ENCODE measurements around the gene PDE4D. TPM values are rescaled to one million over a fixed set of nuclear protein-coding genes. Genes with fewer than 3 reads are reported as not detected.

The PDE4D gene
- total RNA-seq, 1 donor from 2014 or later: 47.7 TPM

DNA sequence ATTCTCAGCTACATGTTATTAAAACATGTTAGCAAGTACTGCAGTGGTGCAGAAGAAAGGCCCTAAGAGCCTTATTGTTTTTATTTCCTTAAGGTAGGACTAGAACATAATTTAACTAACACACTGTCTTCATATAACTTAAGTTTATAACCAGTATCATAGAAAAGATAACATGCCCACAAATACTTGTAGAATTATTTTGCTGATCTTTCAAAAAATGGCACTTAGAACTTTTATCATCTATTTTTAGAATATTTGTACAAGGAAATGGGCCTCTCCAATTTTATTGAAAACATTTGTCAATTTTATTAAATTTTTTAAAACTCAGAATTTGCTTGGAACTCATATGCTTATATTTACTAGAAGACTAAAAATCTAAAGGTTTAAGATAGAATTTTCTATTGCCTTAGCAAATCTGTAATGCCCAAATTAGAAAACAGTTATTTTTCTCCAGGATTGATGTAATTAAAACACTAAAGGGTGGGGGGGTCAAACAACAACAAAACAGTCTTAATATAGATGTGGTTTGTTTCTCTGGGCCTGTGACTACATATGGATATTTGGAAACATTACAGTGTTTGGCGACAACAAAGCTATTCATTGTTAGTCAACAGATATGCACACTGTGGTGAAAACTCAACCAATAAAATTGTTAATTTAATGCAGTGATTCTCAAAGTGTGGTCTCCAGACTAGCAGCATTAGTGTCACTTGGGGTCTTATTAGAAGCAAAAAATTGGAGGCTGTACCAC lies 360.4 kb downstream of the PDE4D start:
- intact Hi-C loops (cut with micrococcal nuclease): no loop called here
- no peak for DNase-seq
- H3K9me3 Mint-ChIP-seq: no peaks in the 10 kb centered on the region
- no peak overlapping the region for H3K27ac Mint-ChIP-seq
- H3K4me3 Mint-ChIP-seq: no peak overlapping the region
- H3K36me3 Mint-ChIP-seq (ENCODE audit: low read depth): no peaks in the 10 kb centered on the region
- H3K27me3 Mint-ChIP-seq: no peaks in the 10 kb centered on the region
- H3K4me1 Mint-ChIP-seq: no peaks in the 10 kb centered on the region

DNA sequence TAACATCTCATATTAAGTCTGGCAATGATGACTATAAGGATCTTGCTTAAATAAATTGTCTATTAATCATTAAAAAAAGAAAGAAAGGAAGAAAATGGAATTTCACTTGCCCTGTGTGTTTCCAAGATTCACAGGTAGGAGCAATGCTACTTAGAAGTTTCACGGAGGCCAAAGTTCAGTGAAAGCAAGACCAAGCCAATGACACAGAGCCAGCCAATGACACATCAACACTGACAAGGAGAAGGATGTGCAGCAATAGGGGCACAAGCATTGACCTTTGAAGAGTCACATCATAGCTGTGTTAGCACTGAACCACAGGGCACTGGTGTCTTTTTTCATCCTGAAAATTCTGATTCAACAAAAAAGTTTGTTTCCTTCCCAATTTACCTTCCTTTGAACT lies 364.3 kb downstream of the PDE4D start:
- no peak for DNase-seq
- H3K27ac Mint-ChIP-seq: no peak overlapping the region
- intact Hi-C loops (cut with micrococcal nuclease): no loop called here
- H3K4me3 Mint-ChIP-seq: no peak overlapping the region
- no peaks in the 10 kb centered on the region for H3K36me3 Mint-ChIP-seq (ENCODE audit: low read depth)
- no peaks in the 10 kb centered on the region for H3K4me1 Mint-ChIP-seq
- H3K27me3 Mint-ChIP-seq: no peaks in the 10 kb centered on the region
- H3K9me3 Mint-ChIP-seq: peaks cover 2% of the 10 kb centered on the region

DNA sequence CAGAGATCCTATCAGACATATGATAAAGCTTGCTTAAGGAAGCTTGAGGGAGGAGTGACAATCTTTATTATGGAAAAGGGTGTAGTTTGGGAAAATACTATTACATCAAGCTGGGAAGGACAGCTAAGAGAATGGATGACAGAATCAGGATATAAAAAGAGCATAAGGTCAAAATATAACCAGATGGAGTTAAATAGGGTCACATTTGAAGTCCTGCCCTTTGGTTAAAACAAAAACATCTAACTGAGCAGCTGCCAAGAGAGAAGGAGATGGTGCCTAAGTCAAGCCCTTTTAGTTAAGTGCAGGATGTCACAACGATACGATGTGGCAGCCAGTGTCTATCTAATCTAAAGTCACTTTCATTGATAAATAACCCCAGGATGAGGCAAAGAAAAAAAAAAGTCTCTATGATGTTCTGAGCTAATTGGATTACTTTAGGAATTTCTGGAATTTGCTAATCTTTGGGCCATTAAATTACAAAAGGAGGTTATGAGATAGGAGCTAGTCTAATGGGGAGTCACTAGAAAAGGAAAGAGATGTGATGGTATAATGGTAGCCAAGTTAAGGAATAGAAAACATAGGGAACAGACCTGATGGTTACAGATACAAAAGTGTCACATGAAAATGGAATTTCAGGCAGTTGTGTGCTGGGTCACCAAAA lies 365.2 kb downstream of the PDE4D start:
- intact Hi-C loops (cut with micrococcal nuclease): no loop called here
- no peak for DNase-seq
- Mint-ChIP-seq H3K27me3 (no peaks in the 10 kb centered on the region), H3K4me3 (no peak overlapping the region), H3K9me3 (peaks cover 7% of the 10 kb centered on the region), H3K36me3 (ENCODE audit: low read depth) (no peaks in the 10 kb centered on the region), H3K27ac (no peak overlapping the region), H3K4me1 (no peaks in the 10 kb centered on the region)

DNA sequence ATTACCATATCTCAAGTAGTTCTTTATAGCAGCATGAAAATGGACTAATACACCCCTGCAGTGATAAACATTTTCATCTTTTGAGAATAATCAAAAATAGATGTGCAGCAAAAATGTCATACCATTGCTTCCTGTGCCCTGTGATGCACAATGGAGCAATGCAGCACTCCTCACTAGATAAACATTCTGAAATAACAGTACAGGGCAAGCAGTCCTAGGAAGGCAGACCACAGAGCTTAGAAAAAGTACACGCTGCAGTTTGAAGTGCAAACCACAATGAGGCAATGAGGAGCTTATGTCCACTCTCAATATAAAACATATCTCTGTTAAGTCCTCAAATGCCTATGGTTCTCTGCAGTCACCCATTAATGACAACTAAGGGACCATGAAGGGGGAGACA lies 367.6 kb downstream of the PDE4D start:
- no peaks in the 10 kb centered on the region for H3K4me1 Mint-ChIP-seq
- H3K27ac Mint-ChIP-seq: no peak overlapping the region
- no peaks in the 10 kb centered on the region for H3K27me3 Mint-ChIP-seq
- no peak overlapping the region for H3K4me3 Mint-ChIP-seq
- intact Hi-C loops (cut with micrococcal nuclease): no loop called here
- H3K36me3 Mint-ChIP-seq (ENCODE audit: low read depth): no peaks in the 10 kb centered on the region
- DNase-seq: no peak
- peaks cover 7% of the 10 kb centered on the region for H3K9me3 Mint-ChIP-seq

DNA sequence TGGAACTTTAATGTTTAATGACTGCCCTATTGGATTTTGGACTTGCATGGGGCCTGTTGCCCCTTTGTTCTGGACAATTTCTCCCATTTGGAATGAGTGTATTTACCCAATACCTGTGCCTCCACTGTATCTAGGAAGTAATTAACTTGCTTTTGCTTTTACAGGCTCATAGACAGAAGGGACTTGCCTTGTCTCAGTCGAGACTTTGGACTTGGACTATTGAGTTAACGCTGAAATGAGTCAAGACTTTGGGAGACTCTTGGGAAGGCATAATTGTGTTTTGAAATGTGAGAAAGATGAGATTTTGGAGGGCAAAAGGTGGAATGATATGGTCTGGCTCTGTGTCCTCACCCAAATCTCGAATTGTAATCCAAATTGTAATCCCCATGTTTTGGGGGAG lies 368.2 kb downstream of the PDE4D start:
- H3K4me1 Mint-ChIP-seq: no peaks in the 10 kb centered on the region
- H3K27me3 Mint-ChIP-seq: no peaks in the 10 kb centered on the region
- no peak overlapping the region for H3K27ac Mint-ChIP-seq
- intact Hi-C loops (cut with micrococcal nuclease): no loop called here
- H3K4me3 Mint-ChIP-seq: no peak overlapping the region
- no peaks in the 10 kb centered on the region for H3K36me3 Mint-ChIP-seq (ENCODE audit: low read depth)
- DNase-seq: no peak
- H3K9me3 Mint-ChIP-seq: peaks cover 7% of the 10 kb centered on the region

DNA sequence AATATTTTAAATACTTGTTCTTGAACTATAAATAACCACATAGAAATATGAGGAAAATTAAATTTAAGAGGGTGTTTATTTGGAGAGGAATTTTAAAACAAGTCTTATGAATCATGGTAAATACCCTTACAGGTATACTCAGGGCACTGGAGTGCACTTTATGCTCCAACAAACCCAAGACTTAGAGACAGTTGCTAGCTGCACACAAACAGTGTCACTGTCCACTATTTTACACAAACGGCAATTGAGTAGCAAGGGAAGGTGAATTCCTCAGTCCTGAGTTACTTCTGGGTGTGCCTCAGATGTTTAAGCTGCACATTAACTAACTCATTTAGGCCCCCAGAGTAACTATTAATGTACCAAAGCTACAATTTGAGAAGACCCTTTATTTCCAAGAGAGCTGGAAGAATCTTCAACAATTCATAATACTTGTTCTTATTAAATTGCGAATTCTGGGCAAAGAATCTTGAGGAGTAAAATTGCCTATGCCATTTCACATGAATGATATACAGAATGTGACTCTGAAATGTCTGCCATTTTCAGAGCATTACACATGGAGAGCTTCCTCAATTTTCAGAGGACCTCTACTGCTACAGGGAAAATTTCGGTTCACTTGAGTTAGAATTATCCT lies 371.2 kb downstream of the PDE4D start:
- no peak overlapping the region for H3K4me3 Mint-ChIP-seq
- peaks cover 7% of the 10 kb centered on the region for H3K9me3 Mint-ChIP-seq
- no peaks in the 10 kb centered on the region for H3K4me1 Mint-ChIP-seq
- no peak overlapping the region for H3K27ac Mint-ChIP-seq
- no peaks in the 10 kb centered on the region for H3K36me3 Mint-ChIP-seq (ENCODE audit: low read depth)
- intact Hi-C loops (cut with micrococcal nuclease): no loop called here
- no peak for DNase-seq
- H3K27me3 Mint-ChIP-seq: no peaks in the 10 kb centered on the region

DNA sequence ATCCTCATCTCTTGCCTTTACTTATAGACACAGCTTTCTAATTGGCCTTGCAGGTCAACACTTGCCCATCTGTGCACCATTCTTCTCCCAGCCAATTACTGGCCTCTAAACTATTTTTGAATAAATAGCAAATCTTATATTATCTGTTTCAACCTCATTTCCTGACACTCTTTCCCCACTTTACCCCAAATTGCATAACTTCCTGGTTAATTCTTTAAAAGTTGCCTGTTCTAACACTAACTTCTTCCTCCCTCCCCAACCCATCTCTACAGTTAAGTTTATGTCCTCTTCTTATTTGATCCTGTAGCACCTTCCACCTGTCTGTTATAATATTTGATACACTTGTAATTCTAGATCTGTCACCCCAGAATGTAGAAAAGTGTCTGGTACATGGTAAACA lies 372.1 kb downstream of the PDE4D start:
- no peaks in the 10 kb centered on the region for H3K36me3 Mint-ChIP-seq (ENCODE audit: low read depth)
- H3K27me3 Mint-ChIP-seq: no peaks in the 10 kb centered on the region
- no peak for DNase-seq
- intact Hi-C loops (cut with micrococcal nuclease): no loop called here
- peaks cover 7% of the 10 kb centered on the region for H3K9me3 Mint-ChIP-seq
- H3K27ac Mint-ChIP-seq: no peak overlapping the region
- no peak overlapping the region for H3K4me3 Mint-ChIP-seq
- no peaks in the 10 kb centered on the region for H3K4me1 Mint-ChIP-seq

DNA sequence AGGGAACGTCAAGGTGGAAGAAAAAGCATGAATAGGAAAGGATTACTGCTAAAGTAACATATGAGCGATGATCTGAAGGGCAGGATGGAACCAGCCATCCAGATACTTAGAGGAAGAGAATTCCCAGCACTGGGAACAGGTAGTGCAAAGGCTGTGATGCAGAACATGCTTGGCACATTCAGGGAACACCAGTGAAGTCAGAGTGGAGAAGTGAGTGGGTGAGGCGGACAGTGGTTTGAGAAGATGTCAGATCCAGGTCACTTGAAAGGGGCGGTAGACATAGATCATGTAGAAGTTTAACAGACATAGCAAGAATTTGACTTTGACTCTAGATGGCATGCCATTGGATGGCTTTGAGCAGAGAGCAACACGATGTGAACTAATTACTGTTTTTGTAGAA lies 374.2 kb downstream of the PDE4D start:
- Mint-ChIP-seq H3K36me3 (ENCODE audit: low read depth) (no peaks in the 10 kb centered on the region), H3K27ac (no peak overlapping the region), H3K4me1 (no peaks in the 10 kb centered on the region), H3K4me3 (no peak overlapping the region), H3K27me3 (peaks cover 3% of the 10 kb centered on the region), H3K9me3 (peaks cover 6% of the 10 kb centered on the region)
- intact Hi-C loops (cut with micrococcal nuclease): no loop called here
- no peak for DNase-seq

DNA sequence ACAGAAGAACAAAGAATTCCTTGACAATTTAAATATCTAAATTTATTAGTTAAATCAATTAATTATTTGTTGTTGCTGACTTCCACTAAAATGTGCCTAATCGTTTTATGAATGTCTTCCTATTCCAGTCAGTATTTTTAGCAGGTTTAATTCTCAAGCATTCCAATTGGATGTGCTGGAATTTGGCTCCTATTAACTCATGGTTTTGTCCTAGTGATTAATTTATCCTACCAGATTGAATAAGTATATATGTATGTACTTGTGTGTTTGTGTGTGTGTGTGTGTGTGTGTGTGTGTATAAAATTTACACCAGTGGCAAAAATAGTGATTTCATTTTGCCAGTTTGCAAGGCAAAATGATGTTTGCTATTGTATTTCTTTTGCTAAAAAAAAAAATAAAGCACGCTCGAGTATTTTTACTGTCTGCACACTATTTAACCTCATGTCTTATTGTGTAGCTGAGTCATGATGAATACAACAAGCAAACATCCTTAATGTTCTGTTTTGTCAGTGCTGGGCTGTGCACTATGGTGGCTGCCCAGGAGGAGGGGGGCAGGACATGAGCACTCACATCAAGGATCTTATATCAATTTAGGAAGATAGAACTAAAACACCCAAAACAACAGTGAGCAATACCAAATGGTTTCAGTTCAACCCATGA lies 375.5 kb downstream of the PDE4D start:
- H3K36me3 Mint-ChIP-seq (ENCODE audit: low read depth): no peaks in the 10 kb centered on the region
- H3K4me1 Mint-ChIP-seq: no peaks in the 10 kb centered on the region
- no peak for DNase-seq
- no peak overlapping the region for H3K27ac Mint-ChIP-seq
- no peak overlapping the region for H3K4me3 Mint-ChIP-seq
- no peaks in the 10 kb centered on the region for H3K9me3 Mint-ChIP-seq
- intact Hi-C loops (cut with micrococcal nuclease): no loop called here
- peaks cover 3% of the 10 kb centered on the region for H3K27me3 Mint-ChIP-seq

DNA sequence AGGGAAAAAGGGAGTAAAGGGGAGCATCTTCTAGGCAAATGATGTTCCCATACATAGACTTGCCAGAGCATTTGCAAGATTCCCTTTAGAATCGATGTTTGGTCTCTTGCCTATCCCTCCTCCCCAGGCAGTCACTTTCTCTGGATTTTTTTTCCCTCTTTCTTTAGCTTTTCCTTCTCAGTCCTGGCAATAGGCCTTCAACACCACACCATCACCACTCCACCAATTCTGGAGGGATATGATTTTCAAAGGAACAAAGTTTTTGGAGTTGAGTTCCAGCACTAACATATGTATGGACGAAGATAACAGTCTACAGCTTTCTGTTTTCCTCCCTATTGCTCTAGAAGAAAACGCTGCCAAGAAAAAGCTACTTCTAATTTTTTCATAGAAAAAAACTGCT lies 377.4 kb downstream of the PDE4D start:
- Mint-ChIP-seq H3K27ac (no peak overlapping the region), H3K9me3 (no peaks in the 10 kb centered on the region), H3K27me3 (peaks cover 6% of the 10 kb centered on the region), H3K4me1 (no peaks in the 10 kb centered on the region), H3K36me3 (ENCODE audit: low read depth) (no peaks in the 10 kb centered on the region), H3K4me3 (no peak overlapping the region)
- DNase-seq: no peak
- intact Hi-C loops (cut with micrococcal nuclease): no loop called here

DNA sequence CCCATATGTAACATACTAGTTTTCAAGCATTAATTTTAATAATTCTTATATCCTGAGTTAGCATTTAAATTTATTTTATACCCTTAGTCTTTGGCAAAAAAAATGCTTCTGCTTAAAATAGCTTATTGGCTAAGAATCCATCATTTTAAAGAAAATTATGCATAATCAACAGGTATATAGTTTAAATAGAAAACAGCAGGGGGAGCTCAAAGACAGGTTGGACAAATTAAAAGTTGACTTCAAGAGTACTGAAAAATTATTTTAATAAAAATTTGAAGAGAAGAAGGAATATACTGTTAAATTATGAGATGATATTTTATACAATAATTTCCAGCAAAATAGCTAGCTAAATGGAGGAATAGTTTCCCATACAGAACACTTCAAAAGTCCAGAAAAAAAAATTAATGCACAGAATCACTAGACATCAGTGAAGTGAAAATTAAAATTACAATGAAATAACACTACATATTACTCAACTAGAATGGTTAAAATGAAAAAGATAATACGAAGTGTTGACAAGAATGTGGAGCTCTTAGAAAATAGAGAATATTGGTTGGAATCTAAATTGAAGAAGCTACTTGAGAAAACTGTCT lies 387.1 kb downstream of the PDE4D start:
- Mint-ChIP-seq H3K27ac (no peak overlapping the region), H3K4me3 (no peak overlapping the region), H3K27me3 (peaks cover 12% of the 10 kb centered on the region), H3K36me3 (ENCODE audit: low read depth) (no peaks in the 10 kb centered on the region), H3K9me3 (no peaks in the 10 kb centered on the region), H3K4me1 (no peaks in the 10 kb centered on the region)
- intact Hi-C loops (cut with micrococcal nuclease): loop anchor here (1.0 kb wide), 2 partner anchors 167 to 294 kb away; no protein-coding TSS in a partner anchor
- no peak for DNase-seq

DNA sequence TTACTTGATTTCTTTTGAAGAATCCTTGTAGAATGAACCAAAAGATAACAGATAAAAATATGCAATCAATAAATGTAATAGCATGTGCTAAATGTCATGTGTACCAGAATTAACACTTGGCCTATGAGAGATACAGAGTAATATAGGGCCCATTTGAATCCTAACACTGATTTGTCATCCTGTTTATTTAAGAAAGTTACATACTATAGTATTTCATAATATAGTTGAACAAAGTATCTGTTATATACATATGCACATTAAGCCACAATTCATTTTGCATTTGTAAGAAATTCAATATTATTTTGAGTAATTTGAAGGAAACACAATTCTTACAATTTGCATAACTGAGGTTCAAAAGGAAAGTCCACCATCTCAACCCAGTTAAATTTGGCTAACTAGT lies 389.5 kb downstream of the PDE4D start:
- DNase-seq: no peak
- no peaks in the 10 kb centered on the region for H3K9me3 Mint-ChIP-seq
- no peak overlapping the region for H3K27ac Mint-ChIP-seq
- intact Hi-C loops (cut with micrococcal nuclease): no loop called here
- H3K27me3 Mint-ChIP-seq: peaks cover 15% of the 10 kb centered on the region
- no peaks in the 10 kb centered on the region for H3K36me3 Mint-ChIP-seq (ENCODE audit: low read depth)
- H3K4me3 Mint-ChIP-seq: no peak overlapping the region
- no peaks in the 10 kb centered on the region for H3K4me1 Mint-ChIP-seq

DNA sequence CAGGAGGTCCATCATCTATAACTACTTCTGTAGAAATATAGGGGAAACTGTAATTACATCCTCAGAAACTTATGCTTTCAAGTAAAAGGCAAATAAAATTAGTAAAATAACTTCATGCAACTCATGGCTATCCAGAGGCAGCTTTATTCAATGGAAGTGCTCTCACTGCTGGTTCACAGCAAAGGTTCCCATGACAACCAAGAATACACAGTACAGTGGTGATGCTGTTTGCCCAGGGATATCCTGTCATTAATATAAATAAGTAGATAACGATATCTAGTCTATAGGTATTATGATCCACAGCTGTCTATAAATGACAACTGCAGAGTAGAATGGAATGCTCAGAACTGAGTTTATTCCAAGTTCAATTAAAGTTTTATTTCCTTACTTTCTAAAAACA lies 390.3 kb downstream of the PDE4D start:
- Mint-ChIP-seq H3K9me3 (no peaks in the 10 kb centered on the region), H3K27ac (no peak overlapping the region), H3K4me3 (no peak overlapping the region), H3K36me3 (ENCODE audit: low read depth) (no peaks in the 10 kb centered on the region), H3K27me3 (peaks cover 18% of the 10 kb centered on the region), H3K4me1 (no peaks in the 10 kb centered on the region)
- intact Hi-C loops (cut with micrococcal nuclease): no loop called here
- no peak for DNase-seq

DNA sequence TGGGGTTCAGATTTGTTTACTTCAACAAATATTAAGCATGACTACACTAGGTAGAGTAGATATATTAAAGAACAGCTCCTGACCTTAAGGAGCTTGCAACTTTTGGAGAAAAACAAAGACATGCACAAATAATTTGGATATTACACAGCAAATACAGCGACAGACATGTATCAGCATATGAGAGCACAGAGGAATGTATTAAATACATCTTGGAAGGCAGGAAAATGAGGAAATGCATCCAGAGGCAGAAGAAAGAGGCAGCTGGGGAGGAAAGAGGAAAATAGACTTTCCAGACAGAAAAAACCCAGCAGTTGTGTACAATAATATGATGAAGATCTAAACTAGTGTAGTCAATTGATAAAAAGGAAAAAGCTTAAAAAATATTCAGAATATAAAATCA lies 392.2 kb downstream of the PDE4D start:
- Mint-ChIP-seq H3K27me3 (peaks cover 27% of the 10 kb centered on the region), H3K27ac (no peak overlapping the region), H3K4me1 (no peaks in the 10 kb centered on the region), H3K4me3 (no peak overlapping the region), H3K9me3 (no peaks in the 10 kb centered on the region), H3K36me3 (ENCODE audit: low read depth) (no peaks in the 10 kb centered on the region)
- DNase-seq: no peak
- intact Hi-C loops (cut with micrococcal nuclease): no loop called here

Data from activated CD4-positive, alpha-beta T cell treated with anti-CD3 and anti-CD28 coated beads, Interleukin-2, amount 10 ng/mL, durations not matched to agents 24 days and 14 days (primary cell).